Astrocyte (in vitro differentiated cells and primary cell): Measurements from ENCODE around the gene LMTK2. TPM values are rescaled to one million over a fixed set of nuclear protein-coding genes. Genes with fewer than 3 reads are reported as not detected.

Source experiments
- DNase-seq: peaks from one replicate; pipeline ENCODE4 v3.0.0-alpha.2; 2010; ENCODE audit warnings: low read depth
- FAIRE-seq: peaks from 2 replicates; lab custom pipeline; 2011; peaks lifted over from hg19 to GRCh38; lab: Jason Lieb, UNC
- H2AFZ ChIP-seq: 2 replicates; pipeline ENCODE4 v1.6.0; 2012; ENCODE audit warnings: low read depth, low read length, inconsistent platforms
- H3K27ac ChIP-seq: 2 replicates; pipeline ENCODE4 v1.5.1; 2011; ENCODE audit warnings: low read depth, low read length, inconsistent platforms
- H3K27me3 ChIP-seq: 2 replicates; pipeline ENCODE4 v1.6.0; 2011; ENCODE audit warnings: low read length, inconsistent platforms; ENCODE audit not compliant: insufficient read depth
- H3K36me3 ChIP-seq: 2 replicates; pipeline ENCODE4 v1.5.1; 2011; ENCODE audit warnings: low read length, inconsistent platforms; ENCODE audit not compliant: insufficient read depth
- H3K4me1 ChIP-seq: 2 replicates; pipeline ENCODE4 v1.5.1; 2011; ENCODE audit warnings: low read length, inconsistent platforms; ENCODE audit not compliant: insufficient read depth
- H3K4me2 ChIP-seq: 2 replicates; pipeline ENCODE4 v1.6.0; 2012; ENCODE audit warnings: low read length, inconsistent platforms
- H3K4me3 ChIP-seq: 2 replicates; pipeline ENCODE4 v1.5.1; 2011; ENCODE audit warnings: low read depth, mild to moderate bottlenecking, low read length, inconsistent platforms; ENCODE audit not compliant: insufficient read depth
- H3K79me2 ChIP-seq: 2 replicates; pipeline ENCODE4 v1.6.0; 2012; ENCODE audit warnings: mild to moderate bottlenecking, low read length, inconsistent platforms; ENCODE audit not compliant: insufficient read depth
- H3K9ac ChIP-seq: 2 replicates; pipeline ENCODE4 v1.6.0; 2012; ENCODE audit warnings: mild to moderate bottlenecking, low read length, inconsistent platforms
- H3K9me3 ChIP-seq: 2 replicates; pipeline ENCODE4 v1.5.1; 2012; ENCODE audit warnings: low read depth, mild to moderate bottlenecking, low read length, inconsistent platforms; ENCODE audit not compliant: insufficient read depth
- H4K20me1 ChIP-seq: 2 replicates; pipeline ENCODE4 v1.6.0; 2012; ENCODE audit warnings: low read length, inconsistent platforms; ENCODE audit not compliant: insufficient read depth
- H3K27ac Mint-ChIP-seq: one replicate; pipeline ENCODE4 v1.8.0; 2021; ENCODE audit warnings: mild to moderate bottlenecking, mixed read lengths; ENCODE audit not compliant: unreplicated experiment
- H3K27me3 Mint-ChIP-seq: one replicate; pipeline ENCODE4 v1.8.0; 2021; ENCODE audit warnings: low read depth, mixed read lengths; ENCODE audit not compliant: unreplicated experiment
- H3K36me3 Mint-ChIP-seq: one replicate; pipeline ENCODE4 v1.8.0; 2021; ENCODE audit warnings: low read depth, mixed read lengths; ENCODE audit not compliant: unreplicated experiment
- H3K4me1 Mint-ChIP-seq: one replicate; pipeline ENCODE4 v1.8.0; 2021; ENCODE audit warnings: low read depth, mixed read lengths; ENCODE audit not compliant: unreplicated experiment
- H3K4me3 Mint-ChIP-seq: one replicate; pipeline ENCODE4 v1.8.0; 2021; ENCODE audit warnings: mild to moderate bottlenecking, moderate library complexity, mixed read lengths; ENCODE audit not compliant: unreplicated experiment
- H3K9me3 Mint-ChIP-seq: one replicate; pipeline ENCODE4 v1.8.0; 2021; ENCODE audit warnings: mild to moderate bottlenecking, mixed read lengths; ENCODE audit not compliant: unreplicated experiment
- EZH2 ChIP-seq: IDR thresholded peaks from 2 replicates; pipeline ENCODE4 v1.6.1; 2012; ENCODE audit warnings: mild to moderate bottlenecking, low read length, inconsistent platforms; ENCODE audit not compliant: insufficient read depth
- total RNA-seq: library from RNA; stranded (reverse); gene quantifications from 2 replicates; pipeline ENCODE4 v1.2.1, GENCODE V29; 2021
- TF ChIP-seq, protein P1 (sequence below): IDR thresholded peaks from 2 replicates; pipeline ENCODE4 v1.5.1; 2011; ENCODE audit warnings: low read depth, mild to moderate bottlenecking, inconsistent platforms, low read length, moderate library complexity; ENCODE audit not compliant: insufficient read depth

LMTK2 gene
- total RNA-seq, 1 donor from 2014 or later = 15.2 TPM

DNA sequence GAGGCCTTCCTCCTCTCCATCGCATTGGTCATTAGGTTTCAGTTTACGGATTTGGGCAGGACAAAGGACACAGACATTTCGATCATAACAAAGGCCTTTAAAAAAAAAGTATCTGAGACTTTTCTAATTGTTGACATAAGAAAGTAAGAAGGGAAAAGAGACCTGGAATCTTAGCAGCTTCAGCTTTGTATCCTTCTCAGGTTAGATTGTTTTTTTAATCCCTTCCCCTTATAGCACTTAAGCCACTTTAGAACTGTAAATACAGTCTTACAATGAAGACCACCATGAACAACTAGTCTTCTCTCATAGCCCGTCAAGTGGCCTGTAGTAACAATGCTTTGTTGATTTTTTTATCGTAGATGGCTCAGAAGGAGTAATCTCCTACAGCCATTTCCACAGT, 45.2 kb downstream of the LMTK2 start:
- no peak overlapping the region for H3K4me3 Mint-ChIP-seq
- TF ChIP-seq, protein P1, sequence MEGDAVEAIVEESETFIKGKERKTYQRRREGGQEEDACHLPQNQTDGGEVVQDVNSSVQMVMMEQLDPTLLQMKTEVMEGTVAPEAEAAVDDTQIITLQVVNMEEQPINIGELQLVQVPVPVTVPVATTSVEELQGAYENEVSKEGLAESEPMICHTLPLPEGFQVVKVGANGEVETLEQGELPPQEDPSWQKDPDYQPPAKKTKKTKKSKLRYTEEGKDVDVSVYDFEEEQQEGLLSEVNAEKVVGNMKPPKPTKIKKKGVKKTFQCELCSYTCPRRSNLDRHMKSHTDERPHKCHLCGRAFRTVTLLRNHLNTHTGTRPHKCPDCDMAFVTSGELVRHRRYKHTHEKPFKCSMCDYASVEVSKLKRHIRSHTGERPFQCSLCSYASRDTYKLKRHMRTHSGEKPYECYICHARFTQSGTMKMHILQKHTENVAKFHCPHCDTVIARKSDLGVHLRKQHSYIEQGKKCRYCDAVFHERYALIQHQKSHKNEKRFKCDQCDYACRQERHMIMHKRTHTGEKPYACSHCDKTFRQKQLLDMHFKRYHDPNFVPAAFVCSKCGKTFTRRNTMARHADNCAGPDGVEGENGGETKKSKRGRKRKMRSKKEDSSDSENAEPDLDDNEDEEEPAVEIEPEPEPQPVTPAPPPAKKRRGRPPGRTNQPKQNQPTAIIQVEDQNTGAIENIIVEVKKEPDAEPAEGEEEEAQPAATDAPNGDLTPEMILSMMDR = no peak
- TF ChIP-seq EZH2 = no peak
- Histone ChIP-seq H3K27ac (no peak overlapping the region), H3K27me3 (no peaks in the 10 kb centered on the region), H2AFZ (no peak overlapping the region), H3K9ac (no peak overlapping the region), H3K4me3 (no peak overlapping the region), H3K9me3 (no peaks in the 10 kb centered on the region), H3K4me2 (no peak overlapping the region), H3K4me1 (no peaks in the 10 kb centered on the region), H3K36me3 (peaks cover 7% of the 10 kb centered on the region), H4K20me1 (no peaks in the 10 kb centered on the region), H3K79me2 (no peaks in the 10 kb centered on the region)
- no peak for DNase-seq
- no peaks in the 10 kb centered on the region for H3K4me1 Mint-ChIP-seq
- no peaks in the 10 kb centered on the region for H3K27me3 Mint-ChIP-seq
- FAIRE-seq = no peak
- peaks cover 12% of the 10 kb centered on the region for H3K36me3 Mint-ChIP-seq
- no peaks in the 10 kb centered on the region for H3K9me3 Mint-ChIP-seq
- H3K27ac Mint-ChIP-seq = no peak overlapping the region

DNA sequence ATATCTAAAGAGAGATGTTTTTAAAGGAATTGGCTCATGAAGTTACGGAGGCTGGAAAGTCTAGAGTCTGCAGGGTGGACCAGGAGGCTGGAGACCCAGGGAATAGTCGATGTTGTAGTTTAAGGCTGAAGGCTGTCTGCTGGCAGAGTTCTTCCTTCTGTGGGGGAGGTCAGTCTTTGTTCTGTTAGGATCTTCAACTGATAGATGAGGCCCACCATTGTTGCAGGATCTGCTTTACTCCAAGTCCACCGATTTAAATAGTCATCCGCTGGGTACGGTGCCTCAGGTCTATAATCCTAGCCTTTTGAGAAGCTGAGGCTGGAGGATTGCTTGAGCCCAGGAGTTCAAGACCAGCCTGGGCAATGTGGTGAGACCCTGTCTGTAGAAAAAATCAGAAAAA, 50.0 kb downstream of the LMTK2 start:
- no peak overlapping the region for H2AFZ ChIP-seq

DNA sequence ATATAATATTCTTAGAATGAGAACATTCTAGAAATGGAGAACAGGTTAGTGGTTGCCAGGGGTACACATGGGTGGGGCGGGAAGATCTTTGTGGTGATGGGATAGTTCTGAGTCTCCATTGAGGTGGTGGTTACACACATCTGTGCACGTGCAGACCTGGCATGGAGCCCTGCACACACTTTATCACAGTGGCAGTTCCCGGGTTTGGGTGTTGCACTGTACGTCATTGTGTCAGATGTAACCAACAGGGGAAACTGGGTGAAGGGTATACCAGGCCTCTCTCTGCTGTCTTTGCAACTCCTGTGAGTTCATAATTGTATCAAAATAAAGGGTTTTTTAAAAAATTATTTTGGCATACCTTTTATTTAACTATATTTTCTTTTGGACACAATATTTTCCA, 51.1 kb downstream of the LMTK2 start:
- Histone ChIP-seq H3K9me3 (no peaks in the 10 kb centered on the region), H3K79me2 (no peaks in the 10 kb centered on the region), H2AFZ (no peak overlapping the region), H3K9ac (no peak overlapping the region), H3K36me3 (peaks cover 3% of the 10 kb centered on the region), H3K27me3 (no peaks in the 10 kb centered on the region), H3K4me1 (no peaks in the 10 kb centered on the region), H3K4me3 (no peak overlapping the region), H3K4me2 (no peak overlapping the region), H3K27ac (no peak overlapping the region), H4K20me1 (no peaks in the 10 kb centered on the region)
- H3K27ac Mint-ChIP-seq = no peak overlapping the region
- no peaks in the 10 kb centered on the region for H3K9me3 Mint-ChIP-seq
- TF ChIP-seq, protein P1 = no peak
- TF ChIP-seq EZH2 = no peak
- H3K27me3 Mint-ChIP-seq = no peaks in the 10 kb centered on the region
- peaks cover 9% of the 10 kb centered on the region for H3K36me3 Mint-ChIP-seq
- H3K4me3 Mint-ChIP-seq = no peak overlapping the region
- FAIRE-seq = no peak
- DNase-seq = no peak
- H3K4me1 Mint-ChIP-seq = peaks cover 2% of the 10 kb centered on the region

More for the DNA sequence above, 50.0 kb downstream of the LMTK2 start:
- no peak for FAIRE-seq
- Histone ChIP-seq H3K36me3 (peaks cover 9% of the 10 kb centered on the region), H3K4me3 (no peak overlapping the region), H4K20me1 (no peaks in the 10 kb centered on the region), H3K9ac (no peak overlapping the region), H3K79me2 (no peaks in the 10 kb centered on the region), H3K27me3 (no peaks in the 10 kb centered on the region), H3K9me3 (no peaks in the 10 kb centered on the region), H3K27ac (no peak overlapping the region), H3K4me1 (no peaks in the 10 kb centered on the region), H3K4me2 (no peak overlapping the region)
- DNase-seq = no peak
- no peak for TF ChIP-seq EZH2
- TF ChIP-seq, protein P1 = no peak
- H3K27me3 Mint-ChIP-seq = no peaks in the 10 kb centered on the region
- no peaks in the 10 kb centered on the region for H3K4me1 Mint-ChIP-seq
- no peaks in the 10 kb centered on the region for H3K9me3 Mint-ChIP-seq
- peaks cover 13% of the 10 kb centered on the region for H3K36me3 Mint-ChIP-seq
- H3K27ac Mint-ChIP-seq = no peak overlapping the region
- no peak overlapping the region for H3K4me3 Mint-ChIP-seq
